Liver (tissue), 9 donors: ENCODE measurements around the gene BRCA1. TPM values are rescaled to one million over a fixed set of nuclear protein-coding genes. Genes with fewer than 3 reads are reported as not detected.
"Not testable (repeated sequence)": the region's sequence is repeated elsewhere in the genome, so short reads cannot be mapped to it uniquely, and the experiment has no call there.

Experiments used
- DNase-seq: peaks from one replicate; pipeline ENCODE4 v3.0.0-alpha.2; 2017; ENCODE audit warnings: low spot score
- H3K27ac ChIP-seq, 2 donors: one replicate each; pipeline ENCODE4 v1.7.0; 2013; ENCODE audit warnings: inconsistent platforms in 2 of 2, low read length in 2 of 2, control low read depth in 1 of 2, low read depth in 1 of 2, mild to moderate bottlenecking in 1 of 2
- H3K27me3 ChIP-seq, 4 donors: one replicate each; pipeline versions ENCODE4 v1.6.1 to v1.7.0; 2013; ENCODE audit warnings: low read length in 3 of 4, inconsistent platforms in 1 of 4, mild to moderate bottlenecking in 1 of 4, moderate library complexity in 1 of 4; ENCODE audit not compliant: control insufficient read depth in 4 of 4, insufficient read depth in 4 of 4
- H3K36me3 ChIP-seq, 4 donors: one replicate each; pipeline versions ENCODE4 v1.6.1 to v1.7.0; 2013; ENCODE audit warnings: low read length in 3 of 4, mild to moderate bottlenecking in 3 of 4, low read depth in 1 of 4, moderate library complexity in 1 of 4; ENCODE audit not compliant: control insufficient read depth in 4 of 4, insufficient read depth in 3 of 4
- H3K4me1 ChIP-seq, 4 donors: one replicate each; pipeline versions ENCODE4 v1.6.1 to v1.7.0; 2013; ENCODE audit warnings: low read length in 3 of 4, mild to moderate bottlenecking in 3 of 4, moderate library complexity in 1 of 4; ENCODE audit not compliant: control insufficient read depth in 4 of 4, insufficient read depth in 4 of 4
- H3K4me3 ChIP-seq, 3 donors: one replicate each; pipeline versions ENCODE4 v1.6.1 to v1.7.0; 2013; ENCODE audit warnings: low read length in 3 of 3, control low read depth in 1 of 3, low read depth in 1 of 3, mild to moderate bottlenecking in 1 of 3
- H3K9ac ChIP-seq, 2 donors: one replicate each; pipeline ENCODE4 v1.7.0; 2013; ENCODE audit warnings: low read length in 2 of 2, mild to moderate bottlenecking in 2 of 2, moderate library complexity in 2 of 2, control low read depth in 1 of 2, low read depth in 1 of 2
- H3K9me3 ChIP-seq, 4 donors: one replicate each; pipeline versions ENCODE4 v1.6.1 to v1.7.0; 2013; ENCODE audit warnings: low read length in 3 of 4; ENCODE audit not compliant: control insufficient read depth in 4 of 4
- ATF3 ChIP-seq: IDR thresholded peaks from 2 replicates; pipeline ENCODE4 v1.6.1; 2016; ENCODE audit warnings: antibody characterized with exemption
- FOXA1 ChIP-seq: IDR thresholded peaks from 2 replicates; pipeline ENCODE4 v1.6.1; 2016; ENCODE audit warnings: antibody characterized with exemption
- HNF4A ChIP-seq, 2 donors: conservative IDR thresholded peaks; 2 replicates each; pipeline ENCODE4 v1.6.1; 2016; ENCODE audit warnings: antibody characterized with exemption in 2 of 2, mild to moderate bottlenecking in 2 of 2
- NR2F2 ChIP-seq: IDR thresholded peaks from 2 replicates; pipeline ENCODE4 v1.6.1; 2016; ENCODE audit warnings: antibody characterized with exemption
- RXRA ChIP-seq, 2 donors: IDR thresholded peaks; 2 replicates each; pipeline ENCODE4 v1.6.1; 2017 to 2018; ENCODE audit warnings: antibody characterized with exemption in 2 of 2, mild to moderate bottlenecking in 1 of 2
- TAF1 ChIP-seq: conservative IDR thresholded peaks from 2 replicates; pipeline ENCODE4 v1.6.1; 2016; ENCODE audit warnings: antibody characterized with exemption, mild to moderate bottlenecking
- YY1 ChIP-seq: IDR thresholded peaks from 2 replicates; pipeline ENCODE4 v1.6.1; 2016; ENCODE audit warnings: antibody characterized with exemption, mild to moderate bottlenecking
- WGBS: extraction: QIAGEN DNeasy Blood & Tissue Kit; methylation state at CpG from one replicate; pipeline ENCODE4 v1.1.7; 2013; 5-methylcytosine and 5-hydroxymethylcytosine counted together
- polyA plus RNA-seq, 2 donors: library from polyadenylated mRNA; stranded (reverse) in 1 of 2; unstranded in 1 of 2; fragments of 200-250 nt in 1 of 2; fragments of >200 nt in 1 of 2; fragmentation: Nextera tagmentation in 1 of 2; extraction: Ambion mirVana in 1 of 2; gene quantifications; one replicate each; pipeline versions ENCODE4 v1.2.1 to v1.2.3, GENCODE V29; 2013 to 2015
- total RNA-seq, 2 donors: library from RNA; depleted of rRNA; stranded (reverse); fragments of >200 nt; gene quantifications; one replicate each; pipeline ENCODE4 v1.2.3, GENCODE V29; 2014
- TF ChIP-seq, protein P1 (sequence below): IDR thresholded peaks from 2 replicates; pipeline ENCODE4 v1.6.1; 2016; ENCODE audit warnings: antibody characterized with exemption, mild to moderate bottlenecking
- donor health status: healthy.
- donor health status: healthy.
- donor health status: healthy.
- donor health status: healthy.
- donor health status: healthy.

BRCA1 gene
- total and polyA plus RNA-seq, 4 donors = 1.5 to 18.6 (median 12.8) TPM

GRCh38 chr17:43062984-43063638 is 62.1 kb downstream of the BRCA1 start:
- H3K27me3 ChIP-seq = no peaks in the 10 kb centered on the region
- DNase-seq = no peak
- no peak overlapping the region for H3K9ac ChIP-seq
- no peak overlapping the region for H3K4me3 ChIP-seq
- no peak overlapping the region for H3K27ac ChIP-seq
- no peaks in the 10 kb centered on the region for H3K9me3 ChIP-seq
- TF ChIP-seq YY1 = no peak
- H3K36me3 ChIP-seq = no peaks in the 10 kb centered on the region
- 95% methylated on average over 10 of the region's 10 CpGs for WGBS
- H3K4me1 ChIP-seq = peaks cover 0 to 1% (median 0%) of the 10 kb centered on the region in 4 donors

DNA sequence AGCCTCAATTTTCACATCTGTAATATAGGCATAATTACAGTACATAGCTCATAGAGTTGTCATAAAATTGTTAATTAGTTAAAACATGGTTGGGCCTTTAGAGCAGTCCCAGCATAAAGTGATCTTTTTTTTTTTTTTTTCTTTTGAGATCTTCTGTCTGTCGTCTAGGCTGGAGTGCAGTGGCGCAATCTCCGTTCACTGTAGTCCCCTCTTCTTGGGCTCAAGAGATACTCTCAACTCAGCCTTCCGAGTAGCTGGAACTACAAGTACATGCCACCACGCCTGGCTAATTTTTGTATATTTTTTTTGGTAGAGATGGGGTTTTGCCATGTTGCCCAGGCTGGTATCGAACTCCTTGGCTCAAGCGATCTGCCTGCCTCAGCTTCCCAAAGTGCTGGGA is 69.1 kb downstream of the BRCA1 start:
- no peak overlapping the region for H3K4me3 ChIP-seq
- 98% methylated on average over 7 of the region's 7 CpGs for WGBS

DNA sequence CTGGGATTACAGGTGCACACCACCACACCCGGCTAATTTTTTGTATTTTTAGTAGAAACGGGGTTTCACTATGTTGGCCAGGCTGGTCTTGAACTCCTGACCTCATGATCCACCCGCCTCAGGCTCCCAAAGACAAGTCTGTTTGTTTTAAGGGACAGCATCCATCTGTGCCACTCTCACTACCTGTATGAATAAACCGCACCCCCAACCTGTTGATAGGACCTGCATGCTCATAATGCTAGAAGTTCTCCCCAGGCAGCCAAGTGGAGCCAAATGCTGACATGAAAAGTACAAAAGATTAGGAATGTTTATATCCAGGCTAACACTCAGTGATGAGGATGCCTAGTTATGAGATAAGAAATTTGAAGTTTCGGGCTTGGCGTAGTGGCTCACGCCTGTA is 72.2 kb downstream of the BRCA1 start:
- not testable (repeated sequence) for H3K4me3 ChIP-seq, H3K36me3 ChIP-seq, H3K4me1 ChIP-seq, H3K27ac ChIP-seq, H3K27me3 ChIP-seq, DNase-seq, H3K9me3 ChIP-seq, H3K9ac ChIP-seq
- 97% methylated on average over 7 of the region's 7 CpGs for WGBS

More for the DNA sequence above, 69.1 kb downstream of the BRCA1 start:
- Histone ChIP-seq H3K36me3 (peaks cover 0 to 1% (median 0%) of the 10 kb centered on the region in 4 donors), H3K27ac (no peak overlapping the region), H3K9me3 (no peaks in the 10 kb centered on the region), H3K4me1 (no peaks in the 10 kb centered on the region), H3K27me3 (no peaks in the 10 kb centered on the region), H3K9ac (no peak overlapping the region)
- no peak for TF ChIP-seq HNF4A (conservative IDR thresholded peaks at IDR 0.05)
- no peak for TF ChIP-seq TAF1
- no peak for TF ChIP-seq NR2F2
- TF ChIP-seq, protein P1, sequence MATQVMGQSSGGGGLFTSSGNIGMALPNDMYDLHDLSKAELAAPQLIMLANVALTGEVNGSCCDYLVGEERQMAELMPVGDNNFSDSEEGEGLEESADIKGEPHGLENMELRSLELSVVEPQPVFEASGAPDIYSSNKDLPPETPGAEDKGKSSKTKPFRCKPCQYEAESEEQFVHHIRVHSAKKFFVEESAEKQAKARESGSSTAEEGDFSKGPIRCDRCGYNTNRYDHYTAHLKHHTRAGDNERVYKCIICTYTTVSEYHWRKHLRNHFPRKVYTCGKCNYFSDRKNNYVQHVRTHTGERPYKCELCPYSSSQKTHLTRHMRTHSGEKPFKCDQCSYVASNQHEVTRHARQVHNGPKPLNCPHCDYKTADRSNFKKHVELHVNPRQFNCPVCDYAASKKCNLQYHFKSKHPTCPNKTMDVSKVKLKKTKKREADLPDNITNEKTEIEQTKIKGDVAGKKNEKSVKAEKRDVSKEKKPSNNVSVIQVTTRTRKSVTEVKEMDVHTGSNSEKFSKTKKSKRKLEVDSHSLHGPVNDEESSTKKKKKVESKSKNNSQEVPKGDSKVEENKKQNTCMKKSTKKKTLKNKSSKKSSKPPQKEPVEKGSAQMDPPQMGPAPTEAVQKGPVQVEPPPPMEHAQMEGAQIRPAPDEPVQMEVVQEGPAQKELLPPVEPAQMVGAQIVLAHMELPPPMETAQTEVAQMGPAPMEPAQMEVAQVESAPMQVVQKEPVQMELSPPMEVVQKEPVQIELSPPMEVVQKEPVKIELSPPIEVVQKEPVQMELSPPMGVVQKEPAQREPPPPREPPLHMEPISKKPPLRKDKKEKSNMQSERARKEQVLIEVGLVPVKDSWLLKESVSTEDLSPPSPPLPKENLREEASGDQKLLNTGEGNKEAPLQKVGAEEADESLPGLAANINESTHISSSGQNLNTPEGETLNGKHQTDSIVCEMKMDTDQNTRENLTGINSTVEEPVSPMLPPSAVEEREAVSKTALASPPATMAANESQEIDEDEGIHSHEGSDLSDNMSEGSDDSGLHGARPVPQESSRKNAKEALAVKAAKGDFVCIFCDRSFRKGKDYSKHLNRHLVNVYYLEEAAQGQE = no peak
- no peak for TF ChIP-seq FOXA1
- no peak for TF ChIP-seq RXRA (IDR thresholded peaks at IDR 0.05)
- no peak for TF ChIP-seq ATF3
- no peak for DNase-seq

GRCh38 chr17:43051969-43052368 is 73.2 kb downstream of the BRCA1 start:
- H3K4me1 ChIP-seq = no peaks in the 10 kb centered on the region
- no peak for TF ChIP-seq YY1
- no peaks in the 10 kb centered on the region for H3K27me3 ChIP-seq
- WGBS = 98% methylated on average over 1 of the region's 1 CpG
- H3K36me3 ChIP-seq = peaks cover 0 to 1% (median 0%) of the 10 kb centered on the region in 4 donors
- DNase-seq = no peak
- H3K4me3 ChIP-seq = no peak overlapping the region
- no peak overlapping the region for H3K27ac ChIP-seq
- no peaks in the 10 kb centered on the region for H3K9me3 ChIP-seq
- no peak overlapping the region for H3K9ac ChIP-seq
